Retinal pigment epithelial cell (primary cell): ENCODE measurements around the gene FUT3.
"Not testable (repeated sequence)": the region's sequence is repeated elsewhere in the genome, so short reads cannot be mapped to it uniquely, and the experiment has no call there.

ENCODE experiments used
- DNase-seq: peaks from one replicate; pipeline ENCODE4 v3.0.0-alpha.2; 2010; ENCODE audit warnings: low read depth
- H3K4me3 ChIP-seq: 2 replicates; pipeline ENCODE4 v1.5.1; 2011; ENCODE audit warnings: mild to moderate bottlenecking, low read length, control low read depth, moderate library complexity
- TF ChIP-seq, protein P1 (sequence below): conservative IDR thresholded peaks from 2 replicates; pipeline ENCODE4 v1.5.1; 2011; ENCODE audit warnings: low read depth, low read length, control low read depth, inconsistent platforms

The FUT3 gene

DNA sequence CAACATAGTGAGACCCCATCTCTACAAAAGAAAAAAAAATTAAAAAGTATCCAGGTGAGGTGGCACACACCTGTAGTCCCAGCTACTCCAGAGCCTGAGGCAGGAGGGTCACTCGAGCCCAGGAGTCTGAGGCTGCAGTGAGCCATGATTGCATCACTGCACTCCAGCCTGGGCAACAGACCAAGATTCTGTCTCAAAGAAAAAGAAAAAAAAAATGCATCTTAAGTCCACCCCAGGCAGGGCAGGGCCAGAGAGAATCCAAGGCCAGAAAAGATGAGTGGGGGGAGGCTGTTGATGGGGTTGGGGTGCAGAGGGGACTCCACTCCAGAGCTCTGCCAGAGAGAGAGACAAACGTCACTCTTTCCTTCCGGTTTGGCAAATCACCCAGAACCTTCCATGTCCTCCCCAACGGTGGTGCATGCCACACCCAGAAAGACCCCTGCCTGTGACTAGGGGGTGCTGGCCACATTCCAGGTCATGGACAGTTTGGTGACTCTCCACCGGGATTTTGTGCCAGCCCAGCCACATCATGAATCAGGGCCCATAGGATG is 431 bp downstream of the FUT3 start:
- H3K4me3 ChIP-seq, result no peak overlapping the region
- TF ChIP-seq, protein P1, sequence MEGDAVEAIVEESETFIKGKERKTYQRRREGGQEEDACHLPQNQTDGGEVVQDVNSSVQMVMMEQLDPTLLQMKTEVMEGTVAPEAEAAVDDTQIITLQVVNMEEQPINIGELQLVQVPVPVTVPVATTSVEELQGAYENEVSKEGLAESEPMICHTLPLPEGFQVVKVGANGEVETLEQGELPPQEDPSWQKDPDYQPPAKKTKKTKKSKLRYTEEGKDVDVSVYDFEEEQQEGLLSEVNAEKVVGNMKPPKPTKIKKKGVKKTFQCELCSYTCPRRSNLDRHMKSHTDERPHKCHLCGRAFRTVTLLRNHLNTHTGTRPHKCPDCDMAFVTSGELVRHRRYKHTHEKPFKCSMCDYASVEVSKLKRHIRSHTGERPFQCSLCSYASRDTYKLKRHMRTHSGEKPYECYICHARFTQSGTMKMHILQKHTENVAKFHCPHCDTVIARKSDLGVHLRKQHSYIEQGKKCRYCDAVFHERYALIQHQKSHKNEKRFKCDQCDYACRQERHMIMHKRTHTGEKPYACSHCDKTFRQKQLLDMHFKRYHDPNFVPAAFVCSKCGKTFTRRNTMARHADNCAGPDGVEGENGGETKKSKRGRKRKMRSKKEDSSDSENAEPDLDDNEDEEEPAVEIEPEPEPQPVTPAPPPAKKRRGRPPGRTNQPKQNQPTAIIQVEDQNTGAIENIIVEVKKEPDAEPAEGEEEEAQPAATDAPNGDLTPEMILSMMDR, result no peak
- peak; percentile 23 for DNase-seq

DNA sequence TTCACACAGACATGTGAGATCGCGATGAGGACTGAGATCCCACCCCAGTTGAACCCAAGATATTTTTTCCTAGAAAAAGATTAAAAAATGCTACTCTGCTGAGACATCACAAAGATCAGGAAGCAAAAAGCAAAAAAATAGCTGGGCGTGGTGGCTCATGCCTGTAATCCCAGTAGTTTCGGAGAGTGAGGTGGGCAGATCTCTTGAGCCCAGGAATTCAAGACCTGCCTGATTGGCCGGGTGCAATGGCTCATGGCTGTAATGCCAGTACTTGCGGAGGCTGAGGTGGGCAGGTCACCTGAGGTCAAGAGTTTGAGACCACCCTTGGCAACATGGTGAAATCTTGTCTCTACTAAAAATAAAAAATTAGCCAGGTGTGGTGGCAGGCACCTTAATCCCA is 1.1 kb downstream of the FUT3 start:
- TF ChIP-seq, protein P1, result no peak
- DNase-seq, result no peak
- no peak overlapping the region for H3K4me3 ChIP-seq

DNA sequence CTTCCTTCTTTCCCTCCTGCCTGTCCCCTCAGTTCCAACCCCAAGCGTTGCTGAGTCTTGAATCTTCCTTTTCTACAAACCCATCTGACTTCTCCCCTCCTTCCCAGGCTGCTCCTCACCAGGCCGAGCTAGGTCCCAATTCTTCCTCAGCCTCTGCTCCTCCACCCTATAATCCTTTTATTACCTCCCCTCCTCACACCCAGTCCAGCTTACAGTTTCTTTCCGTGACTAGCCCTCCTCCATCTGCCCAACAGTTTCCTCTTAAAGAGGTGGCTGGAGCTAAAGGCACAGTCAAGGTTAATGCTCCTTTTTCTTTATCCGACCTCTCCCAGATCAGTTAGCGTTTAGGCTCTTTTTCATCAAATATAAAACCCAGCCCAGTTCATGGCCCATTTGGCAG is 2.6 kb downstream of the FUT3 start:
- DNase-seq, H3K4me3 ChIP-seq: not testable (repeated sequence)

DNA sequence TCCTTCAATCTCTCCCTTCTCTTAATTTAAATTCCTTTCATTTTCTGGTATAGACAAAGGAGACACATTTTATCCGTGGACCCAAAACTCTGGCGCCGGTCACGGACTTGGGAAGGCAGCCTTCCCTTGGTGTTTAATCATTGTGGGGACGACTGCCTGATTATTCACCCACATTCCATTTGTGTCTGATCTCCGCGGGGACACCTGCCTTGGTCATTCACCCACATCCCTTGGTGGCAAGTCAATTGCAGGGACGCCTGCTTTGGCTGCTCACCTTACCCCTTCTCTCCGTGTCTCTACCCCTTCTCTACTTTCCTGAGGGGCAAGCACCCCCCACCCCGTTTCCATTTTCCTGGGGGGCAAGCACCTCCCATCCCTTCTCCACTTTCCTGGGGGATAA is 3.4 kb downstream of the FUT3 start:
- DNase-seq, H3K4me3 ChIP-seq: not testable (repeated sequence)

DNA sequence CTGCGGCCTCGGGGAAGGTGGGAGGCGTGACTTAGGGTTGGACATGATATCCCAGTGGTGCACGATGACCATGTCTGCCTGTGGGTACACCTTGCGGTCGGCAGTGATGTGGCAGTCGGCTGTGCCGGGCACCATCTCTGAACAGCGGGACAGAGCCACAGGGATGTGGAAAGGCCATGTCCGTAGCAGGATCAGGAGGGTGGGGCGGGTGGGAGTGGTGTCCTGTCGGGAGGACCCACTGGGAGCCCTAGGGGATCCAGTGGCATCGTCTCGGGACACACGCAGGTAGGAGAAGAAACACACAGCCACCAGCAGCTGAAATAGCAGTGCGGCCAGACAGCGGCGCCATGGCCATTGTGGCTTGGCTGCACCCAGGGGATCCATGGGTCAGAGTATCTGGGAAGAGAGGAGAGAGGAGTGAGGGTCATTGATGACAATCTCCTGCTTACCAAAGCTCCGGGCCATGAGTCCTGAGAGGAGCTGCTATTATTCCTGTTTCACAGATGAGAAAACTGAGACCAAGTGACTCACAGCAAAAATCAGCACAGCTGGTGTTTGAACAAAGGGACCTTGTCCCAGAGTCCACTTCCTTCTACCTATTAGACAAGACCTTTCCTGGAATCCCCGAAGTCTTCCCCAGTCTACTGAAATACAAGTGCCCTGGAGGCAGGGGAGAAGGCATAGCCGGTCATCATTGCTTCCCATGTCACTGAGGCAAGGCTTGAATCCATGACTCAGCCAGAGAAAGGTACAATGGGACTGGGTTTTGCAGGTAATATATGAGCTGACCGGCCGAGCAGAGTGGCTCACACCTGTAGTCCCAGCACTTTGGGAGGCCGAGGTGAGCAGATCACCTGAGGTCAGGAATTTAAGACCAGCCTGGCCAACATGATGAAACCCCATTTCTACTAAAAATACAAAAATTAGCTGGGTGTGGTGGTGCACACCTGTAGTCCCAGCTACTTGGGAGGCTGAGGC is 6.5 kb downstream of the FUT3 start:
- TF ChIP-seq, protein P1, result no peak
- H3K4me3 ChIP-seq, result no peak overlapping the region
- DNase-seq, result no peak

DNA sequence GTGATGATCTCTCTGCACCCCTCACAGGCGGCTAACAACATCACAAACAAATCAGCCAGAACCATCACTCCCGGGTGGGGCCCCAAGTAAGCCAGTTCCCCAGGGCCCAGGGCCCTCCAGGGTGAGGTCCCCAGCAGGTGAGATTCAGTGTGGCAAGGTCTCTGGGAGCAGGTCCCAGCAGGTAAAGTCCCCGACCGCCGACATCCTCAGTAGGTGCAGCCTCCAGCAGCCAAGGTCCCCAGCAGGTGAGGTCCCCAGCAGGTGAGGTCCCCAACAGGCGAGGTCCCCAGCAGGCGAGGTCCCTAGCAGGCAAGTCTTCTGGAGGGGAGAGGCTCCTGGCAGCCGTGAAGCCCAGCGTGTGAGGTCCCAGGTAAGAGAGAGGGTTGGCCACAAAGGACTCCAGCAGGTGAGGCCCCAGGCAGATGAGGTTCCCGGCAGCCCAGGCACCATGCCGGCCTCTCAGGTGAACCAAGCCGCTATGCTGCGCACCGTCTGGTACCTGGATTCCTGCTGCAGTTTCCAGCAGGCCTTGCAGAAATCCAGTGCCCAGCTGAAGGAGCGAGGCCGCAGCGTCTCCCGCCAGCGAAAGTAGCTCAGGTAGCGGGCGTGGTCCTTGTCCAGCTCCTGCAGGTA is 7.8 kb downstream of the FUT3 start:
- no peak for DNase-seq

DNA sequence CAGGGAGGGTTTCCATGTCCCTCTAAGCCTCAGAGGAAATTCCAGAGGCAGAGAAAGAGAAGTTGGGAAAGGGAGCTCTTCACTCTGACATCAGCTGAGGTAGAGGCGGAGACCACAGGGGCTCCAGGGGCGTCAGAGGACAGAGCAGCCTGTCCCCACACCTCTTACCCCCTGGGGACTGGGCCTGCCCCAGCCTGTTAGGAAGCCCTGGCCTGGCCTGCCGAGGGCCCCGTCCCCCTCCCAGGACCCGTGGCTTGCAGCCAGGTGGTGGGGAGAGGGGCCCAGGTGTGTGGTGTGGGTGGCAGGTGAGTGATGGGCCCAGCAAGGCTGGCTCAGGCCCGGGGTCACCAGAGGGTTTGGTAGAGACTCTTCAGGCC is 9.5 kb downstream of the FUT3 start:
- H3K4me3 ChIP-seq, DNase-seq: not testable (repeated sequence)

More for the DNA sequence above, 7.8 kb downstream of the FUT3 start:
- no peak overlapping the region for H3K4me3 ChIP-seq
- TF ChIP-seq, protein P1, result no peak

DNA sequence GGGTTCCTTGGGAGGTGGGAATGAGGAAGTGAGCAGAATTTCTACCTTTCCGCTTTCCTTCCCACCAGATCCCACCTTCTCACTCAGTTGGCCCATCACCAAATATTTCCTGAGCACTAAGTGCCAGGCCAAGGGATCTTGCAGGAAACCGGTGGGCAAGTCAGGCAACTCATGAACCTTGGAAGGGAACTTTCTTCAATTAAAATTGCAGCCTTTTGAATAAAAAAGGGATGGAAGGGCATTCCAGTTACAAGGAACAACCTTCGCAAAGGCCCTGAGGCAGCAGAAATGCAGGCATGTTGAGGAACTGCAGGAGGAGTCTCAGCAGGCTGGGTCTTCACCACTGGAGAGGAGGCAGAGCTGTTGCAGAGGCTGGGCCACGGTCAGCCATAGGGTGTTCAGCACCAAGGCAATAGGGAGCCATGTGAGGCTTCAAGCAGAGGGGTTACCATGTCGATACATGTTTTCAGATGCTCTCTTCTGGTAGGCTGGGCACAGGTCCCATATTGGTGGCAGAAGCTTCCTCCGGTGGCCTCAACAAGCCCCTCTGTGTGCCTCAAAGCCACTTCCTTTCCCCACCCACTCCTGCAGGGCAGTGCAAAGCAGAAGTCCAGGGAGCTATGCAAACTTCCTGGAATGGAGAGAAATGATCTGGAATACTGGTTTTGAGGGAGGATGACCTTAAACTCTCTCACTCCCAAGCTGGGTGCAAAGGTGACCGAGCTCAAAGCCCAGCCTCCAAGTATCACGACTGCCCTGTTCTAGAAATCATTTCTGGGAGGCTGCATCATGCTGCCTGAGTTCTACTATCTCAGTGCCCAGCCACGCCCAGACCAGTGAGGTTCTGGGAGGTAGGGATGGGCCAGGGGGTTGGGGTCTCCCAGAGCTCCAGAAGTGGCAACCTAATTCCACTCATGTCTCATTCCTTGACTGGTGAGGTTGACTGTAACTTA is 11.9 kb downstream of the FUT3 start, which contains the start of gene FUT6:
FUT6 (minus strand) TSS at position 638 of the 953 bp plus-strand sequence. CDS start 7,135 bp downstream, outside the sequence.
- DNase-seq, result no peak
- TF ChIP-seq, protein P1, result no peak
- no peak within 1 kb of the TSS for H3K4me3 ChIP-seq
